SK-N-SH (cell line): Measurements from ENCODE around the gene GCA. TPM values are rescaled to one million over a fixed set of nuclear protein-coding genes. Genes with fewer than 3 reads are reported as not detected.
A peak's percentile ranks its signal among the peaks of the same experiment; 100 is the strongest.

Experiments
- CTCF ChIA-PET: fragments of 300-600, 350-600 bp; formaldehyde crosslinking; extraction: SDS; loops from one replicate; lab custom pipeline; 2021; lab: Yijun Ruan, JAX
- POLR2A ChIA-PET: fragments of 350-600 bp; sonication (Branson Sonifier 250); formaldehyde crosslinking; extraction: SDS; loops from one replicate; lab custom pipeline; 2020; ENCODE audit warnings: antibody characterized with exemption, inconsistent platforms; lab: Yijun Ruan, JAX
- DNase-seq: peaks from one replicate; pipeline ENCODE4 v3.0.0; 2012
- H2AFZ ChIP-seq: fragments of 200-600 bp; sonication (generic); 2 replicates; pipeline ENCODE4 v1.8.1; 2016; ENCODE audit warnings: antibody characterized with exemption, mild to moderate bottlenecking, low read depth
- H3F3A ChIP-seq: fragments of 200-600 bp; sonication (generic); replicated peaks from 2 replicates; pipeline ENCODE3; 2016; ENCODE audit warnings: antibody characterized with exemption, mild to moderate bottlenecking; ENCODE audit not compliant: insufficient read depth
- H3K27ac ChIP-seq, 2 experiments: fragments of 200-500 bp in 1 of 2; fragments of 200-600 bp in 1 of 2; sonication (Bioruptor generic) in 1 of 2; sonication (generic), shearing (Covaris generic) in 1 of 2; 2 replicates each; pipeline versions ENCODE4 v1.5.1 to v1.6.1; 2014 to 2016; ENCODE audit warnings: low read depth in 2 of 2, inconsistent platforms in 1 of 2, low read length in 1 of 2, mild to moderate bottlenecking in 1 of 2, mixed read lengths in 1 of 2
- H3K27me3 ChIP-seq: fragments of 200-600 bp; sonication (generic), shearing (Covaris generic); 2 replicates; pipeline ENCODE4 v1.6.1; 2016; ENCODE audit warnings: mixed run types; ENCODE audit not compliant: insufficient read depth
- H3K36me3 ChIP-seq, 2 experiments: fragments of 200-500 bp in 1 of 2; fragments of 200-600 bp in 1 of 2; sonication (Bioruptor generic) in 1 of 2; sonication (generic) in 1 of 2; replicated peaks in 1 of 2; 2 replicates each; pipeline versions ENCODE3 to v1.5.1; 2014 to 2016; ENCODE audit warnings: low read length in 1 of 2, mild to moderate bottlenecking in 1 of 2; ENCODE audit not compliant: insufficient read depth in 2 of 2, control insufficient read depth in 1 of 2
- H3K4me1 ChIP-seq, 2 experiments: fragments of 200-500 bp in 1 of 2; fragments of 200-600 bp in 1 of 2; sonication (Bioruptor generic) in 1 of 2; sonication (generic), shearing (Covaris generic) in 1 of 2; 2 replicates each; pipeline versions ENCODE4 v1.5.1 to v1.6.1; 2014 to 2016; ENCODE audit warnings: low read depth in 1 of 2, low read length in 1 of 2, mixed run types in 1 of 2; ENCODE audit not compliant: insufficient read depth in 2 of 2, control insufficient read depth in 1 of 2
- H3K4me2 ChIP-seq: fragments of 200-600 bp; sonication (generic), shearing (Covaris generic); 2 replicates; pipeline ENCODE4 v1.6.1; 2017; ENCODE audit warnings: mixed run types
- H3K4me3 ChIP-seq, 2 experiments: fragments of 200-500 bp in 1 of 2; fragments of 200-600 bp in 1 of 2; sonication (Bioruptor generic) in 1 of 2; sonication (generic), shearing (Covaris generic) in 1 of 2; 2 replicates each; pipeline versions ENCODE4 v1.5.1 to v1.8.1; 2014 to 2016; ENCODE audit warnings: low read depth in 2 of 2, inconsistent platforms in 1 of 2, low read length in 1 of 2, mild to moderate bottlenecking in 1 of 2, mixed read lengths in 1 of 2, moderate library complexity in 1 of 2
- H3K79me2 ChIP-seq: fragments of 200-600 bp; sonication (generic); 2 replicates; pipeline ENCODE4 v1.8.1; 2017; ENCODE audit warnings: mild to moderate bottlenecking; ENCODE audit not compliant: insufficient read depth
- H3K9ac ChIP-seq: fragments of 200-600 bp; sonication (generic); 2 replicates; pipeline ENCODE4 v1.6.1; 2017; ENCODE audit warnings: mixed run types
- H3K9me2 ChIP-seq: fragments of 200-600 bp; sonication (generic); 2 replicates; pipeline ENCODE4 v1.6.1; 2017; ENCODE audit warnings: mixed run types
- H3K9me3 ChIP-seq: fragments of 200-600 bp; sonication (generic); 2 replicates; pipeline ENCODE4 v1.6.1; 2017; ENCODE audit warnings: mixed run types, mild to moderate bottlenecking, moderate library complexity
- H4K20me1 ChIP-seq: fragments of 200-600 bp; sonication (generic); 2 replicates; pipeline ENCODE4 v1.6.1; 2017; ENCODE audit warnings: mild to moderate bottlenecking, mixed run types; ENCODE audit not compliant: insufficient read depth
- CHD2 ChIP-seq: fragments of 150-350 bp; IDR thresholded peaks from 2 replicates; pipeline ENCODE4 v1.6.1; 2018; ENCODE audit warnings: low read length; ENCODE audit not compliant: partially characterized antibody
- CTCF ChIP-seq: fragments of 200-600 bp; sonication (generic); IDR thresholded peaks from 2 replicates; pipeline ENCODE4 v1.6.1; 2017; ENCODE audit warnings: antibody characterized with exemption, mild to moderate bottlenecking, moderate library complexity
- FOSL2 ChIP-seq: IDR thresholded peaks from 2 replicates; pipeline ENCODE4 v1.4.0; 2012; ENCODE audit warnings: low read depth, mild to moderate bottlenecking, moderate library complexity, borderline replicate concordance
- FOXJ3 ChIP-seq: sonication (generic); formaldehyde crosslinking; IDR thresholded peaks from 2 replicates; pipeline ENCODE4 v1.5.1; 2020; ENCODE audit warnings: mild to moderate bottlenecking, missing genetic modification reagents
- GABPA ChIP-seq: IDR thresholded peaks from 2 replicates; pipeline ENCODE4 v1.4.0; 2012; ENCODE audit warnings: low read depth, mild to moderate bottlenecking
- IRF3 ChIP-seq: fragments of 150-350 bp; IDR thresholded peaks from 2 replicates; pipeline ENCODE4 v1.6.1; 2016; ENCODE audit warnings: mild to moderate bottlenecking, low read depth, low read length
- MEF2A ChIP-seq: IDR thresholded peaks from 2 replicates; pipeline ENCODE4 v1.4.0; 2012; ENCODE audit warnings: low read depth, borderline replicate concordance
- MXI1 ChIP-seq: IDR thresholded peaks from 2 replicates; pipeline ENCODE4 v1.6.1; 2012; ENCODE audit warnings: mild to moderate bottlenecking, low read depth, low read length, improper control_type of control experiment
- NFIC ChIP-seq: IDR thresholded peaks from 2 replicates; pipeline ENCODE4 v1.4.0; 2012; ENCODE audit warnings: borderline replicate concordance
- NRF1 ChIP-seq: IDR thresholded peaks from 2 replicates; pipeline ENCODE4 v1.6.1; 2012; ENCODE audit warnings: low read depth, mild to moderate bottlenecking, low read length
- RAD21 ChIP-seq: IDR thresholded peaks from 2 replicates; pipeline ENCODE4 v1.6.1; 2012; ENCODE audit warnings: mild to moderate bottlenecking, low read length
- RCOR1 ChIP-seq: fragments of 150-350 bp; IDR thresholded peaks from 2 replicates; pipeline ENCODE4 v1.6.1; 2017; ENCODE audit warnings: antibody characterized with exemption, low read length
- RFX5 ChIP-seq: IDR thresholded peaks from 2 replicates; pipeline ENCODE4 v1.6.1; 2012; ENCODE audit warnings: mild to moderate bottlenecking, improper control_type of control experiment, low read length
- RXRA ChIP-seq: IDR thresholded peaks from 2 replicates; pipeline ENCODE4 v1.4.0; 2012; ENCODE audit warnings: low read depth, mild to moderate bottlenecking, borderline replicate concordance
- SIN3A ChIP-seq: IDR thresholded peaks from 2 replicates; pipeline ENCODE4 v1.6.1; 2012; ENCODE audit warnings: low read depth, mild to moderate bottlenecking, low read length, moderate library complexity, borderline replicate concordance
- SMC3 ChIP-seq: IDR thresholded peaks from 2 replicates; pipeline ENCODE4 v1.6.1; 2012; ENCODE audit warnings: low read depth, low read length, improper control_type of control experiment
- TAF1 ChIP-seq: IDR thresholded peaks from 2 replicates; pipeline ENCODE4 v1.6.1; 2012; ENCODE audit warnings: low read depth, mild to moderate bottlenecking, low read length, moderate library complexity, borderline replicate concordance
- TCF12 ChIP-seq: IDR thresholded peaks from 2 replicates; pipeline ENCODE4 v1.4.0; 2012
- YY1 ChIP-seq: IDR thresholded peaks from 2 replicates; pipeline ENCODE4 v1.4.0; 2012; ENCODE audit warnings: low read depth, mild to moderate bottlenecking
- WGBS: methylation state at CpG from one replicate; pipeline ENCODE4 v1.1.6; 2017; ENCODE audit warnings: low lambda C conversion rate; 5-methylcytosine and 5-hydroxymethylcytosine counted together
- polyA plus RNA-seq, 3 experiments: library from polyadenylated mRNA; depleted of rRNA; stranded (reverse); fragments of >200 nt; gene quantifications; 2 replicates each; pipeline ENCODE4 v1.2.3, GENCODE V29; 2012

GCA gene
- polyA plus RNA-seq, 1 of the 3 experiments (the other 2 are of a cell fraction) = 12.2 TPM

GRCh38 chr2:162327134-162327769 lies 16.7 kb upstream of the GCA start:
- 7% methylated on average over 4 of the region's 5 CpGs for WGBS
- TF ChIP-seq TAF1 (no peak), RAD21 (peak; percentile 17; the same call in 1 of the 2 replicates), CTCF (peak; percentile 55)
- TF ChIP-seq, all 33 proteins: peak for 2
- Histone ChIP-seq H3K4me2 (no peak overlapping the region), H3K9me2 (no peaks in the 10 kb centered on the region), H3K27me3 (no peaks in the 10 kb centered on the region), H3K4me1 (no peaks in the 10 kb centered on the region), H3K27ac (no peak overlapping the region), H3F3A (no peaks in the 10 kb centered on the region), H3K4me3 (no peak overlapping the region), H4K20me1 (no peaks in the 10 kb centered on the region), H3K9me3 (no peaks in the 10 kb centered on the region), H3K9ac (no peak overlapping the region), H3K79me2 (no peaks in the 10 kb centered on the region), H3K36me3 (no peaks in the 10 kb centered on the region), H2AFZ (no peak overlapping the region)
- ChIA-PET POLR2A (no interaction called here), CTCF (interaction anchor here (1.1 kb wide), 1 partner anchor 10 kb away, joined by 3 read pairs; no protein-coding TSS in a partner anchor)
- no peak for DNase-seq

- H3K27me3 ChIP-seq = no peaks in the 10 kb centered on the region
- H3K36me3 ChIP-seq = no peaks in the 10 kb centered on the region
- no peak for DNase-seq
- no peaks in the 10 kb centered on the region for H3K4me1 ChIP-seq
- no peaks in the 10 kb centered on the region for H3K9me2 ChIP-seq
- POLR2A ChIA-PET = no interaction called here
- no peaks in the 10 kb centered on the region for H3K79me2 ChIP-seq
- no peaks in the 10 kb centered on the region for H3K9me3 ChIP-seq
- no peak overlapping the region for H3K4me3 ChIP-seq
- CTCF ChIA-PET = interaction anchor here (1.5 kb wide), 1 partner anchor 29 kb away, joined by 4 read pairs; no protein-coding TSS in a partner anchor
- H2AFZ ChIP-seq = no peak overlapping the region
- H3K27ac ChIP-seq = no peak overlapping the region
- no peak for TF ChIP-seq RFX5
- no peak for TF ChIP-seq FOSL2
- no peak for TF ChIP-seq RXRA
- no peak for TF ChIP-seq NRF1
- TF ChIP-seq GABPA = no peak
- no peak for TF ChIP-seq TAF1
- no peak for TF ChIP-seq MXI1
- TF ChIP-seq SMC3 = no peak
- no peak for TF ChIP-seq CHD2
- no peak for TF ChIP-seq SIN3A
- no peak for TF ChIP-seq NFIC
- no peak for TF ChIP-seq IRF3
- TF ChIP-seq MEF2A = no peak
- TF ChIP-seq RCOR1 = no peak
- TF ChIP-seq RAD21 = no peak
- TF ChIP-seq TCF12 = no peak
- TF ChIP-seq YY1 = no peak
- TF ChIP-seq FOXJ3 (CRISPR knock-in tag) = no peak
- H3K9ac ChIP-seq = no peak overlapping the region
- H3F3A ChIP-seq = no peaks in the 10 kb centered on the region
- H3K4me2 ChIP-seq = no peak overlapping the region
- no peaks in the 10 kb centered on the region for H4K20me1 ChIP-seq
- 80% methylated on average over 14 of the region's 15 CpGs for WGBS
Measured at GRCh38 chr2:162327806-162328205, 16.1 kb upstream of the GCA start.
